Activated CD4-positive, alpha-beta T cell treated with anti-CD3 and anti-CD28 coated beads, Interleukin-2, amount 10 ng/mL, durations not matched to agents 7 days and 5 days (primary cell): ENCODE measurements around the gene PHLPP2. TPM values are rescaled to one million over a fixed set of nuclear protein-coding genes. Genes with fewer than 3 reads are reported as not detected.

ENCODE experiments used
- CTCF ChIA-PET: fragments of 350-600 bp; sonication (Branson Sonifier 250); formaldehyde crosslinking; loops from one replicate; lab custom pipeline; 2021; ENCODE audit warnings: antibody characterized with exemption; lab: Charles Lee
- POLR2A ChIA-PET: fragments of 350-600 bp; sonication (Branson Sonifier 250); formaldehyde crosslinking; loops from one replicate; lab custom pipeline; 2021; ENCODE audit warnings: antibody characterized with exemption; lab: Charles Lee
- DNase-seq: peaks from one replicate; pipeline ENCODE4 v3.0.0-alpha.2; 2020
- H3K27ac Mint-ChIP-seq: one replicate; pipeline ENCODE4 v1.8.0; 2021; ENCODE audit warnings: mild to moderate bottlenecking, moderate library complexity, mixed read lengths
- H3K27me3 Mint-ChIP-seq: one replicate; pipeline ENCODE4 v1.8.0; 2021; ENCODE audit warnings: mixed read lengths
- H3K36me3 Mint-ChIP-seq: one replicate; pipeline ENCODE4 v1.8.0; 2021; ENCODE audit warnings: low read depth, mixed read lengths
- H3K4me1 Mint-ChIP-seq: one replicate; pipeline ENCODE4 v1.8.0; 2021; ENCODE audit warnings: mixed read lengths
- H3K4me3 Mint-ChIP-seq: one replicate; pipeline ENCODE4 v1.8.0; 2021; ENCODE audit warnings: mild to moderate bottlenecking, moderate library complexity, mixed read lengths
- H3K9me3 Mint-ChIP-seq: one replicate; pipeline ENCODE4 v1.8.0; 2021; ENCODE audit warnings: mixed read lengths
- total RNA-seq, 2 experiments: library from RNA; stranded (reverse); gene quantifications; one replicate each; pipeline ENCODE4 v1.2.3, GENCODE V29; 2021

Gene PHLPP2
- total RNA-seq, 2 experiments from 2014 or later, result 4.1 to 5.5 TPM

GRCh38 chr16:71648162-71648561 lies 76.3 kb downstream of the PHLPP2 start:
- no peaks in the 10 kb centered on the region for H3K27me3 Mint-ChIP-seq
- ChIA-PET POLR2A (no interaction called here), CTCF (interaction anchor here (1.1 to 1.4 kb wide), 2 partner anchors 13 to 17 kb away, joined by 3 read pairs; no protein-coding TSS in a partner anchor)
- H3K4me1 Mint-ChIP-seq, result no peaks in the 10 kb centered on the region
- H3K4me3 Mint-ChIP-seq, result no peak overlapping the region
- no peak for DNase-seq
- no peaks in the 10 kb centered on the region for H3K9me3 Mint-ChIP-seq
- peaks cover 6% of the 10 kb centered on the region for H3K36me3 Mint-ChIP-seq
- no peak overlapping the region for H3K27ac Mint-ChIP-seq

- H3K36me3 Mint-ChIP-seq, result peaks cover 5% of the 10 kb centered on the region
These were observed 77.1 kb downstream of the PHLPP2 start for GRCh38 chr16:71647391-71647790.

GRCh38 chr16:71645450-71645849 lies 79.1 kb downstream of the PHLPP2 start:
- H3K9me3 Mint-ChIP-seq, result no peaks in the 10 kb centered on the region
- H3K4me3 Mint-ChIP-seq, result no peak overlapping the region
- H3K27ac Mint-ChIP-seq, result no peak overlapping the region
- CTCF ChIA-PET, result no interaction called here
- POLR2A ChIA-PET, result no interaction called here
- H3K27me3 Mint-ChIP-seq, result no peaks in the 10 kb centered on the region
- no peaks in the 10 kb centered on the region for H3K4me1 Mint-ChIP-seq
- no peak for DNase-seq
- peaks cover 4% of the 10 kb centered on the region for H3K36me3 Mint-ChIP-seq

More at GRCh38 chr16:71647391-71647790, 77.1 kb downstream of the PHLPP2 start:
- no peaks in the 10 kb centered on the region for H3K4me1 Mint-ChIP-seq
- POLR2A ChIA-PET, result no interaction called here
- H3K4me3 Mint-ChIP-seq, result no peak overlapping the region
- H3K27me3 Mint-ChIP-seq, result no peaks in the 10 kb centered on the region
- no peak overlapping the region for H3K27ac Mint-ChIP-seq
- no peak for DNase-seq
- no peaks in the 10 kb centered on the region for H3K9me3 Mint-ChIP-seq
- CTCF ChIA-PET, result interaction anchor here (1.1 to 1.4 kb wide), 2 partner anchors 12 to 18 kb away, joined by 3 read pairs; no protein-coding TSS in a partner anchor

GRCh38 chr16:71637398-71637797 lies 87.1 kb downstream of the PHLPP2 start:
- no peak overlapping the region for H3K27ac Mint-ChIP-seq
- no peak for DNase-seq
- no peaks in the 10 kb centered on the region for H3K4me1 Mint-ChIP-seq
- CTCF ChIA-PET, result no interaction called here
- POLR2A ChIA-PET, result no interaction called here
- H3K4me3 Mint-ChIP-seq, result no peak overlapping the region
- H3K36me3 Mint-ChIP-seq, result no peaks in the 10 kb centered on the region
- H3K27me3 Mint-ChIP-seq, result no peaks in the 10 kb centered on the region
- H3K9me3 Mint-ChIP-seq, result no peaks in the 10 kb centered on the region

- no peaks in the 10 kb centered on the region for H3K27me3 Mint-ChIP-seq
- H3K4me1 Mint-ChIP-seq, result no peaks in the 10 kb centered on the region
- no peak overlapping the region for H3K4me3 Mint-ChIP-seq
- CTCF ChIA-PET, result interaction anchor here (1.1 to 1.6 kb wide), 2 partner anchors 12 to 24 kb away, joined by 3 read pairs; no protein-coding TSS in a partner anchor
- no peaks in the 10 kb centered on the region for H3K36me3 Mint-ChIP-seq
- no peak overlapping the region for H3K27ac Mint-ChIP-seq
- POLR2A ChIA-PET, result no interaction called here
- H3K9me3 Mint-ChIP-seq, result no peaks in the 10 kb centered on the region
- no peak for DNase-seq
These were observed 88.9 kb downstream of the PHLPP2 start for GRCh38 chr16:71635632-71636031.

- no peak for DNase-seq
- Mint-ChIP-seq H3K27me3 (peaks cover 18% of the 10 kb centered on the region), H3K4me1 (peaks cover 3% of the 10 kb centered on the region), H3K4me3 (no peak overlapping the region), H3K9me3 (no peaks in the 10 kb centered on the region), H3K36me3 (no peaks in the 10 kb centered on the region), H3K27ac (no peak overlapping the region)
- ChIA-PET CTCF (interaction anchor here (1.5 kb wide), 1 partner anchor 21 kb away, joined by 3 read pairs; no protein-coding TSS in a partner anchor), POLR2A (no interaction called here)
These were observed 92.7 kb downstream of the PHLPP2 start for GRCh38 chr16:71631776-71632175.

GRCh38 chr16:71630808-71631207 lies 93.7 kb downstream of the PHLPP2 start:
- DNase-seq, result no peak
- Mint-ChIP-seq H3K9me3 (no peaks in the 10 kb centered on the region), H3K27ac (no peak overlapping the region), H3K27me3 (peaks cover 22% of the 10 kb centered on the region), H3K36me3 (no peaks in the 10 kb centered on the region), H3K4me3 (no peak overlapping the region), H3K4me1 (peaks cover 3% of the 10 kb centered on the region)
- CTCF ChIA-PET, result interaction anchor here (1.5 kb wide), 1 partner anchor 20 kb away, joined by 3 read pairs; no protein-coding TSS in a partner anchor
- POLR2A ChIA-PET, result no interaction called here

- H3K9me3 Mint-ChIP-seq, result no peaks in the 10 kb centered on the region
- peaks cover 3% of the 10 kb centered on the region for H3K4me1 Mint-ChIP-seq
- POLR2A ChIA-PET, result no interaction called here
- DNase-seq, result no peak
- H3K36me3 Mint-ChIP-seq, result no peaks in the 10 kb centered on the region
- H3K4me3 Mint-ChIP-seq, result no peak overlapping the region
- H3K27me3 Mint-ChIP-seq, result peaks cover 26% of the 10 kb centered on the region
- CTCF ChIA-PET, result interaction anchor here (0.7 to 2.2 kb wide), 2 partner anchors 18 to 88 kb away, joined by 3 to 7 read pairs; no protein-coding TSS in a partner anchor
- no peak overlapping the region for H3K27ac Mint-ChIP-seq
These were observed 95.1 kb downstream of the PHLPP2 start for GRCh38 chr16:71629278-71630016.

- CTCF ChIA-PET, result interaction anchor here (0.6 to 2.2 kb wide), 2 partner anchors 9 to 18 kb away, joined by 4 to 7 read pairs; no protein-coding TSS in a partner anchor
- no peak for DNase-seq
- Mint-ChIP-seq H3K4me3 (no peak overlapping the region), H3K4me1 (peaks cover 3% of the 10 kb centered on the region), H3K27ac (no peak overlapping the region), H3K36me3 (no peaks in the 10 kb centered on the region), H3K9me3 (no peaks in the 10 kb centered on the region), H3K27me3 (peaks cover 26% of the 10 kb centered on the region)
- POLR2A ChIA-PET, result no interaction called here
These were observed 95.7 kb downstream of the PHLPP2 start for GRCh38 chr16:71628810-71629209.

GRCh38 chr16:71627731-71628181 lies 96.7 kb downstream of the PHLPP2 start:
- ChIA-PET POLR2A (no interaction called here), CTCF (interaction anchor here (1.1 to 2.2 kb wide), 2 partner anchors 17 to 148 kb away, joined by 5 to 7 read pairs; no protein-coding TSS in a partner anchor)
- peaks cover 26% of the 10 kb centered on the region for H3K27me3 Mint-ChIP-seq
- no peaks in the 10 kb centered on the region for H3K36me3 Mint-ChIP-seq
- H3K9me3 Mint-ChIP-seq, result no peaks in the 10 kb centered on the region
- no peak overlapping the region for H3K27ac Mint-ChIP-seq
- peaks cover 3% of the 10 kb centered on the region for H3K4me1 Mint-ChIP-seq
- DNase-seq, result no peak
- no peak overlapping the region for H3K4me3 Mint-ChIP-seq

- H3K36me3 Mint-ChIP-seq, result no peaks in the 10 kb centered on the region
- no peaks in the 10 kb centered on the region for H3K9me3 Mint-ChIP-seq
- H3K27me3 Mint-ChIP-seq, result peaks cover 26% of the 10 kb centered on the region
- DNase-seq, result no peak
- H3K27ac Mint-ChIP-seq, result no peak overlapping the region
- ChIA-PET CTCF (no interaction called here), POLR2A (no interaction called here)
- H3K4me1 Mint-ChIP-seq, result peaks cover 3% of the 10 kb centered on the region
- H3K4me3 Mint-ChIP-seq, result peak overlapping the region; percentile 41
These were observed 97.7 kb downstream of the PHLPP2 start for GRCh38 chr16:71626858-71627213.

- POLR2A ChIA-PET, result no interaction called here
- H3K27me3 Mint-ChIP-seq, result peaks cover 26% of the 10 kb centered on the region
- no peaks in the 10 kb centered on the region for H3K9me3 Mint-ChIP-seq
- DNase-seq, result peak; percentile 11
- H3K27ac Mint-ChIP-seq, result no peak within 1 kb of the TSS
- H3K4me3 Mint-ChIP-seq, result peak within 1 kb of the TSS; percentile 41
- no peaks in the 10 kb centered on the region for H3K36me3 Mint-ChIP-seq
- peaks cover 5% of the 10 kb centered on the region for H3K4me1 Mint-ChIP-seq
- CTCF ChIA-PET, result no interaction called here
These were observed 98.3 kb downstream of the PHLPP2 start, which contains the start of gene MARVELD3 for GRCh38 chr16:71626018-71626857. TSS of gene MARVELD3 (plus strand) at chr16:71626184. CDS start at chr16:71626230, 46 bp downstream.
